Muscle of back (tissue), 11 donors: Measurements from ENCODE around the gene PAX2. TPM values are rescaled to one million over a fixed set of nuclear protein-coding genes. Genes with fewer than 3 reads are reported as not detected.

ENCODE experiments used
- DNase-seq, 3 donors: peaks; one replicate each; pipeline versions ENCODE4 v3.0.0 to v3.0.0-alpha.2; 2013
- polyA plus RNA-seq, 10 donors: library from polyadenylated mRNA; unstranded; fragments of 120-200 nt; gene quantifications; one replicate each; pipeline ENCODE4 v1.2.1, GENCODE V29; 2013; ENCODE audit not compliant: insufficient read length in 10 of 10

Gene PAX2
- polyA plus RNA-seq, 10 donors = 0.04 to 0.25 (median 0.14) TPM; not detected in 4

DNA sequence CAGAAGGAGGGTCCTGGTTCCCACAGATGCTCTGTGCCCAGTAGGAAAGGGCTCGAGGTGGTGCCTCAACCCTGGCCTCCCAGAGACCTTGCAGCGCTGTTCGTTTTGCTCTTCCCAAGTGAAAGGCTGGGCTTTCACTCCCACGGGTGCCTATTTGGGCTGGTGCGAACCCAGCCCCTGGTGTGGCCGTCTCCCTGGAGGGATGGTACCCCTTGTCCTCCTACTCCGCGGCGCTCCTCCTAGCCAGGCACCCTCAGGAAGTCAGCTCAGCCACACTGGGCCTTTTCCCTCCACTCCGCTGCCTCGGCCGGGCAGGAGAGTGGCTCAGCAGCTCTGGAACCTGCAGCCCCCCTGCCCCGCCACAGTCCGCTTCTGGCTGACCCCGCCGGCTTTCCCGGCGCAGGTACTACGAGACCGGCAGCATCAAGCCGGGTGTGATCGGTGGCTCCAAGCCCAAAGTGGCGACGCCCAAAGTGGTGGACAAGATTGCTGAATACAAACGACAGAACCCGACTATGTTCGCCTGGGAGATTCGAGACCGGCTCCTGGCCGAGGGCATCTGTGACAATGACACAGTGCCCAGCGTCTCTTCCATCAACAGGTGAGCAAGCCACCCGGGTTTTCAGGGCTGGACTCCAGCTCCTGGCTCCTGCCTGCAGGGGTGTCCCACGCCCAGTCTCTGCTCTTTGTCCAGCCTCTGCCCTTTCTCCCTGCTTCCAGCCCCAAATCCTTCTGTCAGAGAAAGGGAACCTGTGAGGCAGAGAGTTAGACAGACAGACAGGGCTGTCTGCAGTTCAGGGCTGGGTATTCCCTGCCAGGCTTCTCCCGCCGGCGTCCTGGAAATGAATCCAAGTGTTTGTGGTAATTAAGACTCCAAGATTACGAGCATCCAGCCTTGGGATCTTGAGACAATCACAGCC, 5.2 kb downstream of the PAX2 start:
- DNase-seq = no peak

DNA sequence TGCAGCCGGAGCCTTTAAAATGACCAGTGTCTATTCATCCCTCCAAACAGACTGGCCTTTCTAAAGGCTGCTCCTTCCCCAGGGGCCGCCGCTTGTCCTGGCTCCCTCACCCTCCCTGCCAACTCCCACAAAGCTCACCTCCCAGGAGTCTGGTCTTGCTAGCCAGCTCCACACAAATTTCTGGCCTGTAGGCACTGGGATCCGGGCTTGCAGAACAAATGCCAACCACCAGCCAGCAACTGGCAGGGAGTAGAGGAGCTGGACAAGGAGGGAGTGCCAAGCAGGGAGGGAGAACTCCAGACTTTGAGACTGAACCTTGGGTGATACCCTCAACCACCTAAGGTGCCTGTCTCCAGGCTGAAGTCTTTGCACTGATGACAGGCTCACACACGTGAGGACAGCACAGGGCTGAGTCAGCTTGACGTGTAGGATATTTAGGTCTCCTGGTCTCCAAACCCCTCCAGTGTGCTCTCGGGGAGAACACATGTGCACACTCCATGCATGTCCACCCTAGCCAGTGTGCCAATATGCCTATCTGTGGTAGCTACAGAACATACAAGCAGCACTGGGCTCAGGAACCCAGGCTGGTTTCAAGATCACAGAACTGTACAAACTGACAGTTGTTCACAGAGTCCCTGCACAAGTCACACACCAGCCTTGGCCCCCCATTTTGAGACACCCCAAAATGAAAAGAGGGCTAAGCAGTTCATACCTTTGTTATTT, 6.0 kb downstream of the PAX2 start:
- DNase-seq = no peak

DNA sequence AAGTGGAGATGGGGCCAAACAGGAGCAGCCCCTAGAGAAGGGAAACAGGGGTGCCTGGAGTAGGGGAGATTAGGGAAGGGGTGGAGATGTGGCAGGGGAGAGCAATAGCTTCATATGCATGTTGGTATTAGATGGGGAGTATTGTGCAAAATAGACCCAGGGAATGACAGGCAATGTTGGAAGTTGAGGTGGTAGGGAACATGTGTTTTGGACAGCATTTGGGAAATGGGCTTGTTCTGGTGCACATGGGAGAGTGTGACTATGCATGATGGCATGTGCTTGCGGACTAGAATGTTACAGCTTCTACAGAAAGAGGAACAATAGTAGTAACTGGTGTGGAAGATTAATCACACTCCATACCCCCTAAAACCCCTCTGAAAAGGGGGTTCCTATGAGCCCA, 10.4 kb downstream of the PAX2 start:
- no peak for DNase-seq

DNA sequence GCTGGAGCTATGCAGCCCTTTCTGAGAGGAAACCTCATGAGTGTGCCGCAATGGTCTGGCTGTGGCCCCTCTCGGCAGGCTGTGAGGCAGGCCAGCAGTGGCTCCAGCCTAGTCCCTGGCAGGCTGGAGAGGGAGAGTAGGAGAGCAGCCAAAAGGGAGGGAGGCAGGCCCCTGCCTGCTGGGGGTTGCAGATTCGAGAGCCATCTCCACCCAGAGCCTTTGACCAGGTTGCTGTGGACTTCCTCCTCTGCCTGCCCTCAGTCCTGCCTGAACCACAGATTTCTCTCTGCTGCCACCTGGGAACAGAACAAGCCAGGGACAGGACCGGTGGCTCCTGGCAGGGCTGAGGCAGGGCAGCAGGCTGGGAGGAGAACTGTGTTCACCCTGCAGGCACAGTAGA, 13.9 kb downstream of the PAX2 start:
- no peak for DNase-seq

DNA sequence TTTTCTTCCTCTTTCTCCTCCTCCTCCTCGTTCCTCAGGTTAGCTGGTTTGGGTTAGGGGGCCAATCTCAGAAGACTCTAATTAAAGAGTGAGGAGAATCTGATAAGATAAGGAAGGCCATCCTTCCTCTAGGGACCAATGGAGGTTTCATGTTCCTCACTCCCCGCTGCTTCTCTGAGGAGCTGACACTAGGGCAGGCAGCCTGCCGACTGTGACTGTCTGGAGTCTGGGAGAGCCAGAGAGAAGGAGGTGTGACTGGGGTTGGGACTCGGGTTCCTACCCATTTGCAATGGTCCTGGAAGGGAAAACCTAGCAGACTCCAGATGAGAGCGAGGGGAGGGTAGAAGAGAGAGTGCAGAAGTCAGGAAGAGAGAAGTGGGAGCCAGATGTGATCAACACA, 15.3 kb downstream of the PAX2 start:
- no peak for DNase-seq

DNA sequence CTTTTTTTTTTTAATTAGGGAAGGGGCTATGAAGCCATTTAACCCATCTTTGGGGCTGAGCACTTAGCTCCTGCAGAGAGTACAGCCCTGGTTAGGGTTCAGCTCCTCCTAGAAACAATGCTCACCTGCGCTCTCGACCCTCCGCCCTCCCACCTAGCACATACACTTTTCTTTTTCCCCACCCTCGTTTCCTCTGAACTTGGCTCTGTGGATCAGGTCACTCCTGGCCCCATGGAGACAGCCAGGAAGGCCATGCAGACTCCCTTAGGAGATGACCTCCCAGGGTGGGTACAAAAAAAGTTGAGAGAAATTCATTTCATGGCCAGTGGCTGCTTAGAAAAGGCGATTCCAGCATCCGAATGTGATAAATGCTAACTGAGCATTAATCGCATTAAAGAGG, 15.8 kb downstream of the PAX2 start:
- no peak for DNase-seq

DNA sequence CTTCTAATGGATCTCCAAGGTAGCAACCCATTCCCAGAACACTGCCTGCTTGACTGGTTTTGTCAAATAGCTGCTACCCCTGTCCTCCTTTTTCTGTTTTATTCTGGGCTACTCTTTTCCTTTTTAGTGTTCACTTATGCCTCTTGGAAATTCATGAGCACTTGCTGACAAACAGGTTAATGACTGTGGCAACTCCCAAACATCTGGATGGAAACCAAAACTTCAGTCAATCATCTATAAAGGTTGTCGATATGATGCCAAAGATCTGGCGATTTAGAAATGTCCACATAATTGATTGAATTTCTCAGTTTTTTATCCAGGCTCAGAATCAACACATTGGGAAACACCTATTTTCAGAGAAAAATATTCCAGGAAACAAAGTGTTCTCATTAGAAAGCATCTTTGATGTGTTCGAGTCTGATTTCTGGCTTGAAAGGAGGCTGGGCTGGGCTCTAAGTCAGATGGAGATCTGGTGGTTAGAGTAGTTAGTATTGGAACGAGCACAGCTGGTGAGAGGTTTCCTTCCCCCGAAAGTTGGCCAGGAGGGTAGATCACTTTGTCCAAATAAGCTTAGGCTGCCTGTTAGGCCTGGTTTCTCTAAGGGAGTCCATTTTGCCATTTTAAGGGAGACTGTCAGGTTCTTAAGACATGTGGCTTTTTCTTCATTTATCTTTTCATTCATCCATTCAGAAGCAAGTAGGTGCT, 17.8 kb downstream of the PAX2 start:
- no peak for DNase-seq

- DNase-seq = no peak
Observed at GRCh38 chr10:100766693-100767421, 21.5 kb downstream of the PAX2 start.

DNA sequence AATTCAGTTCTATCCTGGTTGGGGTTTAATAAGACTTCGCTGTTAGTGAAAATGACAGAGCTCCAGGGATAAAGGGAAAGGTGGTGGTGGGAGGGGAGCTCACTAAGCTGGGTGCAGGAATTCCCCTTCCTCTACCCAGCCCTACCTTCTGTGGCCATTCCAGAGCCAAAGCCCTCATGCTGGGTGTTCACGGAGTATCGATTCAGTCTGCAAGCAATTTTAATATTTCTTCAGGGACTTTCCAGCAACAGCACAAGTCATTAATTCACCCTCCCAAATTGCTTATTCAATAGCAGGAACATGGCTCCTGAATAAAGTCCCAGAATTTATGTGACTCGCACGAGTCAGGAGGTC, 22.0 kb downstream of the PAX2 start:
- DNase-seq = no peak

DNA sequence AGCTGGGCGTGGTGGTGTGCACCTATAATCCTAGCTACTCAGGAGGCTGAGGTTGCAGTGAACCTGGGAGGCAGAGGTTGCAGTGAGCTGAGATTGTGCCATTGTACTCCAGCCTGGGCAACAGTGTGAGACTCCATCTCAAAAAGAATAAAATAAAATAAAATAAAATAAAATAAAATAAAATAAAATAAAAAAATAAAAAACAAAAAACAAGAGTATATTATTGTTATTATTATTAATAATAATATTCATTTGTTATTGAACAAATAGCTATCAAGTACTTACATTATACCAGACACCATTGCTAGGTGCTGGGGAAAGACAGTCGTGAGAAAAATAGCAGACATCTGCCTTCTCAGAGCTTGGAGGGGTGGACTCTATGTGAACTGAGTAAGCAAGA, 24.1 kb downstream of the PAX2 start:
- DNase-seq = no peak

DNA sequence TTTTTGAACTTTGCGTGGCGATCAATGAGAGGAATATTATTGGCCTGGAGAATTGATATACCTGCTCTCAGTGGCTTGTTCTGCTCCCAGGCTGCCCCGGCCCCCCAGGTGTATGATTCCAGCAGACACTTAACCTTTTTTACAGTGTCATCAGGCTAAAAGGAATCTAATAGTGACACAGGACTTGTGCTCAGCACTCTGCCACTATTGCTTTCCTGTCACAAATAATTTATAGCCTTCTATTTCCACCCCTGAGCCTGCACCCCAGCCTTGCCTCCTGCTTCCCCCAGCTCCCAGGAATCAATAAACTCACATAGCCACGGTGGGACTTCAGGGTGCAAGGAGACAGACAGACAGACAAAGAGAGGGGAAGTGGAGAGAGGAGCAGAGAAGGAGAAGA, 28.3 kb downstream of the PAX2 start:
- no peak for DNase-seq

- DNase-seq = no peak
Observed at GRCh38 chr10:100774223-100774622, 28.8 kb downstream of the PAX2 start.

GRCh38 chr10:100774876-100775275, 29.5 kb downstream of the PAX2 start:
- DNase-seq = no peak

GRCh38 chr10:100775386-100775785, 30.0 kb downstream of the PAX2 start:
- no peak for DNase-seq

DNA sequence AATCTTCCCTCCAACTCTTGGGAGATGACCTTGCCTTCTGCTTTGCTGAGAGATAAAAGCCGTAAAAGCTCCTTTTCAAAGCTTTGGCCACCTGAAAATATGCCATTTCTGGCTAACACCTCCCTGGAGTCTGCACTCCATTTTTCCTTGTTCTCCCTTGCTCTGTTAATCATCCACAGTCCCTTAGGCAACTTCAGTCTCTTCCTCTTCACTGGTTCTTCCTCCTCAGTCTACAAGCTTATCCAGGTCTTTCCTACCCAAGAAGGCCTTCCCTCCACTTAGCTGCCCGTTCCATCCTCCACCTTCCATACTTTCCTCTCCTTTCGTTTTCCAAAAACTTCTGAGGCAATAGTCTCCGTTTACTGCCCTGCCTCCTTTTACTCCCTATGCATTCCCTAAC, 30.5 kb downstream of the PAX2 start:
- no peak for DNase-seq

GRCh38 chr10:100776671-100777070, 31.3 kb downstream of the PAX2 start:
- DNase-seq = no peak

- no peak for DNase-seq
Observed at GRCh38 chr10:100779329-100779728, 33.9 kb downstream of the PAX2 start.

DNA sequence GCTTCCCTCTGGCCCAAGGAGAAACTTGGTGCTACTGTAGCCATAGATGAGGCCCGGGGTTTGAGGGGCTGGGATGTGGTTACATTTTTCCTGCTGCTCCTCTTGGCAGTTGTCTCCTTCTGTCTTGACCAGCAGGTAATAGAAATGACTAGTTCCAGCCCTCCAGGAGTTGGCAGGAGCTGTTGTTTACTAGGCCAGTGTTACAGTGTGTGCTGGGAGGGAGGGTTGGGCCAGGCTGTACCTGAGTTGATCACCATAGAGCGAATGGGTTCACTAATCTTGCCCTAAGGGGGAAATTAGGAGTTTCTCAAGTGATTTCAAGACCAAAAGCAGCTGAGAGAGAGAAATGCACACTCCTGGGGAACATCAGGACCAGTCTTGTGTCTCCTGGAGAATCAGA, 34.9 kb downstream of the PAX2 start:
- DNase-seq = no peak

GRCh38 chr10:100781145-100781665, 35.8 kb downstream of the PAX2 start:
- DNase-seq = no peak

GRCh38 chr10:100782461-100783244, 37.3 kb downstream of the PAX2 start:
- no peak for DNase-seq

DNA sequence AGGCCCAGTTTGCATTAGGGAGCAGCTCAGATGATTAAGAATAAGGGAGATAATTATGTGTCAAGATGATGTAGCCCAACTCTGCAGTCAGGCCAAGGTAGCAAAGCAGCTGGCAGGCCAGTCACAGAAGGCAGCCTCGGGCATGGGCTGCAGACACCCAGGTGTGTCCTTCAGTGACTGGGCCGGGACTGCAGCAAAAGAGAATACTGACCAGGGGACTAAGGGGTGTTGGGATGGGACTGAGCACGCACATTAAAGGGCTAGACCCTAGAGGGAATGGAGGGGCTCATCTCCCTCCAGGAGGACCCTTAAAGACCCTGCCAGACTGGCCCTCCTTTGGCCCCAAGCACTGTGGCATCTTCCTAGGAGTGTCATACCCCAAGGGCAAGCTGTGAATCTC, 38.7 kb downstream of the PAX2 start:
- DNase-seq = no peak
